SK-N-SH (cell line): ENCODE data around the gene ADAMTS7.
"Not testable (repeated sequence)": the region's sequence is repeated elsewhere in the genome, so short reads cannot be mapped to it uniquely, and the experiment has no call there.

Source experiments
- CHD2 ChIP-seq: fragments of 150-350 bp; IDR thresholded peaks from 2 replicates; pipeline ENCODE4 v1.6.1; 2018; ENCODE audit warnings: low read length; ENCODE audit not compliant: partially characterized antibody
- GABPA ChIP-seq: IDR thresholded peaks from 2 replicates; pipeline ENCODE4 v1.4.0; 2012; ENCODE audit warnings: low read depth, mild to moderate bottlenecking
- RCOR1 ChIP-seq: fragments of 150-350 bp; IDR thresholded peaks from 2 replicates; pipeline ENCODE4 v1.6.1; 2017; ENCODE audit warnings: antibody characterized with exemption, low read length
- TCF12 ChIP-seq: IDR thresholded peaks from 2 replicates; pipeline ENCODE4 v1.4.0; 2012
- TF ChIP-seq, protein P1 (sequence below): fragments of 200-600 bp; sonication (generic); IDR thresholded peaks from 2 replicates; pipeline ENCODE4 v1.6.1; 2017; ENCODE audit warnings: antibody characterized with exemption, mild to moderate bottlenecking, moderate library complexity
- TF ChIP-seq, protein P2 (sequence below): IDR thresholded peaks from 2 replicates; pipeline ENCODE4 v1.4.0; 2012; ENCODE audit warnings: low read depth
- TF ChIP-seq, protein P3 (sequence below): IDR thresholded peaks from 2 replicates; pipeline ENCODE4 v1.4.0; 2012; ENCODE audit warnings: low read depth, borderline replicate concordance
- TF ChIP-seq, protein P4 (sequence below): IDR thresholded peaks from 2 replicates; pipeline ENCODE4 v1.4.0; 2012; ENCODE audit warnings: low read depth, borderline replicate concordance

DNA sequence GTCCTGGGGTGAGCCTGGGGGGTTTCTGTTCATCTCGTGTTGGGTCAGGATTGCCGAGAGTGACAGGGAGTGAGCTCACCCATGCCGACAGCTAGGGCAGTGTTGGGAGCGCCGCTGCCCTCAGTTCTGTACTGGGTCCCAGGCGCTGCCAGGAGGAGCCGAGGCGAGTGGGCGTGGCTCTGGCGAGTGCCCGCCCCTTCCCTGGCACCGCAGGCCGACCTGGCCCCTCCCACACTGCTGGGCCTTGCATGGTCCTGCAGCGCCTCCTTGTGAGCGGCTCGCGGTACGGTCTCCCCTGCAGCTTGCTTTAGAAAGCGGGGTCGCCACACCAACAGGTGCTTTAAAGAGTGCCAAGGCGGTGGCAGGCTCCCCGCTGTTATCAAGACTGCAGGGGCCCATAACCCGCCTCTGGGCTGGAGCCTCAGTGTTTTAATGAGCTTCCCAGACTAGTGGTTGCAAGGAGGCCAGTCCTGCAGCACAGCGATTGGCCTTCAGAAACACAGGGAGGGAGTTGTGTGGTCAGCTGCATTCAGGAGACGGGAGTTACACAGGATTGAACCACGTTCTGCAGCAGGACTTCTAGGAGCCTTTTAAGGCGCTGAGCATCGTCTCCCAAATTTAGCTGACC lies 60.2 kb downstream of the ADAMTS7 start:
- TF ChIP-seq CHD2, GABPA, RCOR1, TCF12: not testable (repeated sequence)
- TF ChIP-seq, protein P1, sequence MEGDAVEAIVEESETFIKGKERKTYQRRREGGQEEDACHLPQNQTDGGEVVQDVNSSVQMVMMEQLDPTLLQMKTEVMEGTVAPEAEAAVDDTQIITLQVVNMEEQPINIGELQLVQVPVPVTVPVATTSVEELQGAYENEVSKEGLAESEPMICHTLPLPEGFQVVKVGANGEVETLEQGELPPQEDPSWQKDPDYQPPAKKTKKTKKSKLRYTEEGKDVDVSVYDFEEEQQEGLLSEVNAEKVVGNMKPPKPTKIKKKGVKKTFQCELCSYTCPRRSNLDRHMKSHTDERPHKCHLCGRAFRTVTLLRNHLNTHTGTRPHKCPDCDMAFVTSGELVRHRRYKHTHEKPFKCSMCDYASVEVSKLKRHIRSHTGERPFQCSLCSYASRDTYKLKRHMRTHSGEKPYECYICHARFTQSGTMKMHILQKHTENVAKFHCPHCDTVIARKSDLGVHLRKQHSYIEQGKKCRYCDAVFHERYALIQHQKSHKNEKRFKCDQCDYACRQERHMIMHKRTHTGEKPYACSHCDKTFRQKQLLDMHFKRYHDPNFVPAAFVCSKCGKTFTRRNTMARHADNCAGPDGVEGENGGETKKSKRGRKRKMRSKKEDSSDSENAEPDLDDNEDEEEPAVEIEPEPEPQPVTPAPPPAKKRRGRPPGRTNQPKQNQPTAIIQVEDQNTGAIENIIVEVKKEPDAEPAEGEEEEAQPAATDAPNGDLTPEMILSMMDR = peak; percentile 37
- TF ChIP-seq, protein P2, sequence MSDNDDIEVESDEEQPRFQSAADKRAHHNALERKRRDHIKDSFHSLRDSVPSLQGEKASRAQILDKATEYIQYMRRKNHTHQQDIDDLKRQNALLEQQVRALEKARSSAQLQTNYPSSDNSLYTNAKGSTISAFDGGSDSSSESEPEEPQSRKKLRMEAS = not testable (repeated sequence)
- TF ChIP-seq, protein P3, sequence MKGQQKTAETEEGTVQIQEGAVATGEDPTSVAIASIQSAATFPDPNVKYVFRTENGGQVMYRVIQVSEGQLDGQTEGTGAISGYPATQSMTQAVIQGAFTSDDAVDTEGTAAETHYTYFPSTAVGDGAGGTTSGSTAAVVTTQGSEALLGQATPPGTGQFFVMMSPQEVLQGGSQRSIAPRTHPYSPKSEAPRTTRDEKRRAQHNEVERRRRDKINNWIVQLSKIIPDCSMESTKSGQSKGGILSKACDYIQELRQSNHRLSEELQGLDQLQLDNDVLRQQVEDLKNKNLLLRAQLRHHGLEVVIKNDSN = not testable (repeated sequence)
- TF ChIP-seq, protein P4, sequence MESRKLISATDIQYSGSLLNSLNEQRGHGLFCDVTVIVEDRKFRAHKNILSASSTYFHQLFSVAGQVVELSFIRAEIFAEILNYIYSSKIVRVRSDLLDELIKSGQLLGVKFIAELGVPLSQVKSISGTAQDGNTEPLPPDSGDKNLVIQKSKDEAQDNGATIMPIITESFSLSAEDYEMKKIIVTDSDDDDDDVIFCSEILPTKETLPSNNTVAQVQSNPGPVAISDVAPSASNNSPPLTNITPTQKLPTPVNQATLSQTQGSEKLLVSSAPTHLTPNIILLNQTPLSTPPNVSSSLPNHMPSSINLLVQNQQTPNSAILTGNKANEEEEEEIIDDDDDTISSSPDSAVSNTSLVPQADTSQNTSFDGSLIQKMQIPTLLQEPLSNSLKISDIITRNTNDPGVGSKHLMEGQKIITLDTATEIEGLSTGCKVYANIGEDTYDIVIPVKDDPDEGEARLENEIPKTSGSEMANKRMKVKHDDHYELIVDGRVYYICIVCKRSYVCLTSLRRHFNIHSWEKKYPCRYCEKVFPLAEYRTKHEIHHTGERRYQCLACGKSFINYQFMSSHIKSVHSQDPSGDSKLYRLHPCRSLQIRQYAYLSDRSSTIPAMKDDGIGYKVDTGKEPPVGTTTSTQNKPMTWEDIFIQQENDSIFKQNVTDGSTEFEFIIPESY = not testable (repeated sequence)
